Astrocyte (in vitro differentiated cells and primary cell): ENCODE measurements around the gene TMEM81. TPM values are rescaled to one million over a fixed set of nuclear protein-coding genes. Genes with fewer than 3 reads are reported as not detected.

Source experiments
- DNase-seq: peaks from one replicate; pipeline ENCODE4 v3.0.0-alpha.2; 2010; ENCODE audit warnings: low read depth
- FAIRE-seq: peaks from 2 replicates; lab custom pipeline; 2011; peaks lifted over from hg19 to GRCh38; lab: Jason Lieb, UNC
- H2AFZ ChIP-seq: 2 replicates; pipeline ENCODE4 v1.6.0; 2012; ENCODE audit warnings: low read depth, low read length, inconsistent platforms
- H3K27ac ChIP-seq: 2 replicates; pipeline ENCODE4 v1.5.1; 2011; ENCODE audit warnings: low read depth, low read length, inconsistent platforms
- H3K27me3 ChIP-seq: 2 replicates; pipeline ENCODE4 v1.6.0; 2011; ENCODE audit warnings: low read length, inconsistent platforms; ENCODE audit not compliant: insufficient read depth
- H3K36me3 ChIP-seq: 2 replicates; pipeline ENCODE4 v1.5.1; 2011; ENCODE audit warnings: low read length, inconsistent platforms; ENCODE audit not compliant: insufficient read depth
- H3K4me1 ChIP-seq: 2 replicates; pipeline ENCODE4 v1.5.1; 2011; ENCODE audit warnings: low read length, inconsistent platforms; ENCODE audit not compliant: insufficient read depth
- H3K4me2 ChIP-seq: 2 replicates; pipeline ENCODE4 v1.6.0; 2012; ENCODE audit warnings: low read length, inconsistent platforms
- H3K4me3 ChIP-seq: 2 replicates; pipeline ENCODE4 v1.5.1; 2011; ENCODE audit warnings: low read depth, mild to moderate bottlenecking, low read length, inconsistent platforms; ENCODE audit not compliant: insufficient read depth
- H3K79me2 ChIP-seq: 2 replicates; pipeline ENCODE4 v1.6.0; 2012; ENCODE audit warnings: mild to moderate bottlenecking, low read length, inconsistent platforms; ENCODE audit not compliant: insufficient read depth
- H3K9ac ChIP-seq: 2 replicates; pipeline ENCODE4 v1.6.0; 2012; ENCODE audit warnings: mild to moderate bottlenecking, low read length, inconsistent platforms
- H3K9me3 ChIP-seq: 2 replicates; pipeline ENCODE4 v1.5.1; 2012; ENCODE audit warnings: low read depth, mild to moderate bottlenecking, low read length, inconsistent platforms; ENCODE audit not compliant: insufficient read depth
- H4K20me1 ChIP-seq: 2 replicates; pipeline ENCODE4 v1.6.0; 2012; ENCODE audit warnings: low read length, inconsistent platforms; ENCODE audit not compliant: insufficient read depth
- H3K27ac Mint-ChIP-seq: one replicate; pipeline ENCODE4 v1.8.0; 2021; ENCODE audit warnings: mild to moderate bottlenecking, mixed read lengths; ENCODE audit not compliant: unreplicated experiment
- H3K27me3 Mint-ChIP-seq: one replicate; pipeline ENCODE4 v1.8.0; 2021; ENCODE audit warnings: low read depth, mixed read lengths; ENCODE audit not compliant: unreplicated experiment
- H3K36me3 Mint-ChIP-seq: one replicate; pipeline ENCODE4 v1.8.0; 2021; ENCODE audit warnings: low read depth, mixed read lengths; ENCODE audit not compliant: unreplicated experiment
- H3K4me1 Mint-ChIP-seq: one replicate; pipeline ENCODE4 v1.8.0; 2021; ENCODE audit warnings: low read depth, mixed read lengths; ENCODE audit not compliant: unreplicated experiment
- H3K4me3 Mint-ChIP-seq: one replicate; pipeline ENCODE4 v1.8.0; 2021; ENCODE audit warnings: mild to moderate bottlenecking, moderate library complexity, mixed read lengths; ENCODE audit not compliant: unreplicated experiment
- H3K9me3 Mint-ChIP-seq: one replicate; pipeline ENCODE4 v1.8.0; 2021; ENCODE audit warnings: mild to moderate bottlenecking, mixed read lengths; ENCODE audit not compliant: unreplicated experiment
- CTCF ChIP-seq: IDR thresholded peaks from 2 replicates; pipeline ENCODE4 v1.5.1; 2011; ENCODE audit warnings: low read depth, mild to moderate bottlenecking, inconsistent platforms, low read length, moderate library complexity; ENCODE audit not compliant: insufficient read depth
- EZH2 ChIP-seq: IDR thresholded peaks from 2 replicates; pipeline ENCODE4 v1.6.1; 2012; ENCODE audit warnings: mild to moderate bottlenecking, low read length, inconsistent platforms; ENCODE audit not compliant: insufficient read depth
- total RNA-seq: library from RNA; stranded (reverse); gene quantifications from 2 replicates; pipeline ENCODE4 v1.2.1, GENCODE V29; 2021

The TMEM81 gene
- total RNA-seq, 1 donor from 2014 or later, result 4.8 TPM

DNA sequence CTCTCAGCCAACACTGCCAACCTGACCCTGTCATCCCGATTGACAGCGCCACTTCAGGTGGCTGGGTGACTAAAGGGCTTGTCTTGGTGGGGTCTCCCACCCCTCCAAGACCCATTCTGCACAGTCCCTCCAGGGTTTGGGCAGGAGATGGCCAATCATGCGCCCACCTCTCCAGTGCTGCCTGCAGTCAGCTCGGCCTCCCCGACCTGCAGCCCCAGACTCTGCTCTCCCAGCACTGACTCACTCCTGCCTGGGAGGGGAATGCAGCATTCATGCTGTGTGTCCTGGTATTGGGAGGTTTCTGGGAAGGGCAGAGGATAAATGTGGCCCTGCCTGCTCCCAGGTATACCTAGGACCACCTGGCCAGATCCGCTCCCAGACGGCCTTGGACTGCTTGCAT lies 9.7 kb downstream of the TMEM81 start:
- no peaks in the 10 kb centered on the region for H3K79me2 ChIP-seq
- Mint-ChIP-seq H3K9me3 (no peaks in the 10 kb centered on the region), H3K4me3 (no peak overlapping the region), H3K27me3 (peaks cover 3% of the 10 kb centered on the region), H3K4me1 (peaks cover 12% of the 10 kb centered on the region), H3K27ac (no peak overlapping the region), H3K36me3 (peaks cover 11% of the 10 kb centered on the region)
- H3K9me3 ChIP-seq, result no peaks in the 10 kb centered on the region
- no peak overlapping the region for H3K9ac ChIP-seq
- H3K4me3 ChIP-seq, result no peak overlapping the region
- FAIRE-seq (no peak), DNase-seq (no peak)
- H2AFZ ChIP-seq, result no peak overlapping the region
- no peaks in the 10 kb centered on the region for H3K4me1 ChIP-seq
- TF ChIP-seq EZH2, result no peak
- TF ChIP-seq CTCF, result no peak
- H3K36me3 ChIP-seq, result peaks cover 2% of the 10 kb centered on the region
- H3K4me2 ChIP-seq, result no peak overlapping the region
- no peaks in the 10 kb centered on the region for H3K27me3 ChIP-seq
- no peak overlapping the region for H3K27ac ChIP-seq
- H4K20me1 ChIP-seq, result no peaks in the 10 kb centered on the region

DNA sequence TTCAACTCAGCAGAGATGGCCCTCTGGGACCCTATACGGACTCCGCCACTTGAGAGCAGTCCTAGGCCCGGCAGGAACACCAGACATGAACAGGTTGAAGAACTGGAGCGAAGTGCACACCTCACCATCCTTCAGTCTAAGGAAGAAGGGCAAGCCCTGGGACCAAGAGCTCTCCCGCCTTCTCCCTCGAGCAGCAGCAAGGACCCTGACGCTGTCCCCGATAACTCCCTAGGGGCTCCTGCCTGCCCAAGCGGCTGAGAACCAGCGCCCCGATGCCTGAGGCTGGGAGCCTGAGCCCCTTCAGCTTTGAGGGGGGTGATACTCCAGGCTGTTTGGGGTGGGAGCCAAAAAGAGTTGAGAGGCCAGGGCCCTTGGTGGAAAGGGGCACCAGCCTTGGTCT lies 10.2 kb downstream of the TMEM81 start:
- H3K9me3 ChIP-seq, result no peaks in the 10 kb centered on the region
- H3K9me3 Mint-ChIP-seq, result no peaks in the 10 kb centered on the region
- H2AFZ ChIP-seq, result no peak overlapping the region
- H3K36me3 ChIP-seq, result peaks cover 1% of the 10 kb centered on the region
- no peak overlapping the region for H3K9ac ChIP-seq
- no peak overlapping the region for H3K27ac Mint-ChIP-seq
- DNase-seq (no peak), FAIRE-seq (no peak)
- no peaks in the 10 kb centered on the region for H3K4me1 ChIP-seq
- H3K36me3 Mint-ChIP-seq, result peaks cover 11% of the 10 kb centered on the region
- H3K79me2 ChIP-seq, result no peaks in the 10 kb centered on the region
- no peak overlapping the region for H3K27ac ChIP-seq
- H3K4me2 ChIP-seq, result no peak overlapping the region
- H3K4me1 Mint-ChIP-seq, result peaks cover 12% of the 10 kb centered on the region
- H4K20me1 ChIP-seq, result no peaks in the 10 kb centered on the region
- no peaks in the 10 kb centered on the region for H3K27me3 ChIP-seq
- no peak overlapping the region for H3K4me3 ChIP-seq
- no peak for TF ChIP-seq CTCF
- TF ChIP-seq EZH2, result no peak
- peaks cover 3% of the 10 kb centered on the region for H3K27me3 Mint-ChIP-seq
- H3K4me3 Mint-ChIP-seq, result no peak overlapping the region

GRCh38 chr1:205073511-205073910 lies 10.7 kb downstream of the TMEM81 start:
- no peaks in the 10 kb centered on the region for H3K9me3 Mint-ChIP-seq
- no peaks in the 10 kb centered on the region for H4K20me1 ChIP-seq
- FAIRE-seq (no peak), DNase-seq (no peak)
- H3K27me3 Mint-ChIP-seq, result peaks cover 6% of the 10 kb centered on the region
- H3K4me3 Mint-ChIP-seq, result no peak overlapping the region
- TF ChIP-seq EZH2, result no peak
- TF ChIP-seq CTCF, result no peak
- H3K4me2 ChIP-seq, result no peak overlapping the region
- no peak overlapping the region for H3K4me3 ChIP-seq
- no peak overlapping the region for H3K27ac Mint-ChIP-seq
- peaks cover 9% of the 10 kb centered on the region for H3K36me3 Mint-ChIP-seq
- H3K9me3 ChIP-seq, result no peaks in the 10 kb centered on the region
- H3K4me1 ChIP-seq, result no peaks in the 10 kb centered on the region
- H3K9ac ChIP-seq, result no peak overlapping the region
- H3K79me2 ChIP-seq, result no peaks in the 10 kb centered on the region
- H2AFZ ChIP-seq, result no peak overlapping the region
- peaks cover 12% of the 10 kb centered on the region for H3K4me1 Mint-ChIP-seq
- H3K27me3 ChIP-seq, result no peaks in the 10 kb centered on the region
- H3K27ac ChIP-seq, result no peak overlapping the region
- no peaks in the 10 kb centered on the region for H3K36me3 ChIP-seq
